ENCODE measurements around the gene ZNF644.

GRCh38 chr1:90924982-90925381 lies 96.9 kb downstream of the ZNF644 start:
- no peak for TF ChIP-seq CTCF (IDR thresholded peaks at IDR 0.05)
- no peak for TF ChIP-seq EZH2phosphoT487 (IDR thresholded peaks at IDR 0.05)
- TF ChIP-seq EZH2 (IDR thresholded peaks at IDR 0.05): no peak

Measured in neural progenitor cell (in vitro differentiated cells).